ENCODE results near the gene PDE7B.
"Not testable (repeated sequence)": the region's sequence is repeated elsewhere in the genome, so short reads cannot be mapped to it uniquely, and the experiment has no call there.

PDE7B gene

GRCh38 chr6:136129365-136129764, 277.9 kb downstream of the PDE7B start:
- H3K36me3 ChIP-seq (ENCODE audit: control insufficient read depth, insufficient read depth, low read length) = no peaks in the 10 kb centered on the region
- H3K9ac ChIP-seq (ENCODE audit: low read depth, low read length) = no peak overlapping the region
- no peaks in the 10 kb centered on the region for H3K27me3 ChIP-seq (ENCODE audit: control insufficient read depth, insufficient read depth, low read length)
- H3K4me1 ChIP-seq (ENCODE audit: control insufficient read depth, insufficient read depth, low read length) = no peaks in the 10 kb centered on the region
- H3K9me3 ChIP-seq (ENCODE audit: control insufficient read depth, insufficient read depth, low read length) = no peaks in the 10 kb centered on the region
- H3K4me3 ChIP-seq (ENCODE audit: low read depth, low read length) = no peak overlapping the region
- H3K27ac ChIP-seq (ENCODE audit: low read depth, low read length) = no peak overlapping the region

- Histone ChIP-seq H3K9ac (ENCODE audit: low read depth, low read length) (no peak overlapping the region), H3K27ac (ENCODE audit: low read depth, low read length) (no peak overlapping the region), H3K36me3 (ENCODE audit: control insufficient read depth, insufficient read depth, low read length) (no peaks in the 10 kb centered on the region), H3K4me1 (ENCODE audit: control insufficient read depth, insufficient read depth, low read length) (no peaks in the 10 kb centered on the region), H3K9me3 (ENCODE audit: control insufficient read depth, insufficient read depth, low read length) (no peaks in the 10 kb centered on the region), H3K4me3 (ENCODE audit: low read depth, low read length) (no peak overlapping the region), H3K27me3 (ENCODE audit: control insufficient read depth, insufficient read depth, low read length) (no peaks in the 10 kb centered on the region)
Observed at GRCh38 chr6:136134268-136134667, 282.8 kb downstream of the PDE7B start.

- H3K9ac ChIP-seq (ENCODE audit: low read depth, low read length) = no peak overlapping the region
- H3K27me3 ChIP-seq (ENCODE audit: control insufficient read depth, insufficient read depth, low read length) = no peaks in the 10 kb centered on the region
- no peak overlapping the region for H3K4me3 ChIP-seq (ENCODE audit: low read depth, low read length)
- H3K27ac ChIP-seq (ENCODE audit: low read depth, low read length) = no peak overlapping the region
- H3K4me1 ChIP-seq (ENCODE audit: control insufficient read depth, insufficient read depth, low read length) = no peaks in the 10 kb centered on the region
- no peaks in the 10 kb centered on the region for H3K36me3 ChIP-seq (ENCODE audit: control insufficient read depth, insufficient read depth, low read length)
- H3K9me3 ChIP-seq (ENCODE audit: control insufficient read depth, insufficient read depth, low read length) = no peaks in the 10 kb centered on the region
Observed at GRCh38 chr6:136134751-136135150, 283.2 kb downstream of the PDE7B start.

- Histone ChIP-seq H3K9ac (ENCODE audit: low read depth, low read length) (no peak overlapping the region), H3K9me3 (ENCODE audit: control insufficient read depth, insufficient read depth, low read length) (no peaks in the 10 kb centered on the region), H3K27ac (ENCODE audit: low read depth, low read length) (no peak overlapping the region), H3K4me1 (ENCODE audit: control insufficient read depth, insufficient read depth, low read length) (no peaks in the 10 kb centered on the region), H3K27me3 (ENCODE audit: control insufficient read depth, insufficient read depth, low read length) (no peaks in the 10 kb centered on the region), H3K4me3 (ENCODE audit: low read depth, low read length) (no peak overlapping the region), H3K36me3 (ENCODE audit: control insufficient read depth, insufficient read depth, low read length) (no peaks in the 10 kb centered on the region)
Observed at GRCh38 chr6:136136274-136136673, 284.8 kb downstream of the PDE7B start.

GRCh38 chr6:136137008-136137692, 285.6 kb downstream of the PDE7B start:
- H3K27ac ChIP-seq (ENCODE audit: low read depth, low read length) = no peak overlapping the region
- no peaks in the 10 kb centered on the region for H3K36me3 ChIP-seq (ENCODE audit: control insufficient read depth, insufficient read depth, low read length)
- H3K9me3 ChIP-seq (ENCODE audit: control insufficient read depth, insufficient read depth, low read length) = no peaks in the 10 kb centered on the region
- no peaks in the 10 kb centered on the region for H3K27me3 ChIP-seq (ENCODE audit: control insufficient read depth, insufficient read depth, low read length)
- H3K9ac ChIP-seq (ENCODE audit: low read depth, low read length) = no peak overlapping the region
- H3K4me1 ChIP-seq (ENCODE audit: control insufficient read depth, insufficient read depth, low read length) = no peaks in the 10 kb centered on the region
- no peak overlapping the region for H3K4me3 ChIP-seq (ENCODE audit: low read depth, low read length)

GRCh38 chr6:136137739-136138402, 286.4 kb downstream of the PDE7B start:
- Histone ChIP-seq H3K36me3 (ENCODE audit: control insufficient read depth, insufficient read depth, low read length) (no peaks in the 10 kb centered on the region), H3K9ac (ENCODE audit: low read depth, low read length) (no peak overlapping the region), H3K4me1 (ENCODE audit: control insufficient read depth, insufficient read depth, low read length) (no peaks in the 10 kb centered on the region), H3K27ac (ENCODE audit: low read depth, low read length) (no peak overlapping the region), H3K9me3 (ENCODE audit: control insufficient read depth, insufficient read depth, low read length) (no peaks in the 10 kb centered on the region), H3K4me3 (ENCODE audit: low read depth, low read length) (no peak overlapping the region), H3K27me3 (ENCODE audit: control insufficient read depth, insufficient read depth, low read length) (no peaks in the 10 kb centered on the region)

GRCh38 chr6:136139111-136139510, 287.6 kb downstream of the PDE7B start:
- not testable (repeated sequence) for H3K27ac ChIP-seq (ENCODE audit: low read depth, low read length); H3K9ac ChIP-seq (ENCODE audit: low read depth, low read length); H3K36me3 ChIP-seq (ENCODE audit: control insufficient read depth, insufficient read depth, low read length); H3K4me3 ChIP-seq (ENCODE audit: low read depth, low read length); H3K27me3 ChIP-seq (ENCODE audit: control insufficient read depth, insufficient read depth, low read length); H3K4me1 ChIP-seq (ENCODE audit: control insufficient read depth, insufficient read depth, low read length); H3K9me3 ChIP-seq (ENCODE audit: control insufficient read depth, insufficient read depth, low read length)

- no peaks in the 10 kb centered on the region for H3K9me3 ChIP-seq (ENCODE audit: control insufficient read depth, insufficient read depth, low read length)
- H3K36me3 ChIP-seq (ENCODE audit: control insufficient read depth, insufficient read depth, low read length) = no peaks in the 10 kb centered on the region
- no peak overlapping the region for H3K4me3 ChIP-seq (ENCODE audit: low read depth, low read length)
- H3K4me1 ChIP-seq (ENCODE audit: control insufficient read depth, insufficient read depth, low read length) = no peaks in the 10 kb centered on the region
- H3K27me3 ChIP-seq (ENCODE audit: control insufficient read depth, insufficient read depth, low read length) = no peaks in the 10 kb centered on the region
- H3K27ac ChIP-seq (ENCODE audit: low read depth, low read length) = no peak overlapping the region
- no peak overlapping the region for H3K9ac ChIP-seq (ENCODE audit: low read depth, low read length)
Observed at GRCh38 chr6:136144251-136145023, 292.9 kb downstream of the PDE7B start.

- Histone ChIP-seq H3K4me1 (ENCODE audit: control insufficient read depth, insufficient read depth, low read length) (no peaks in the 10 kb centered on the region), H3K4me3 (ENCODE audit: low read depth, low read length) (no peak overlapping the region), H3K27me3 (ENCODE audit: control insufficient read depth, insufficient read depth, low read length) (no peaks in the 10 kb centered on the region), H3K36me3 (ENCODE audit: control insufficient read depth, insufficient read depth, low read length) (no peaks in the 10 kb centered on the region), H3K9me3 (ENCODE audit: control insufficient read depth, insufficient read depth, low read length) (no peaks in the 10 kb centered on the region), H3K9ac (ENCODE audit: low read depth, low read length) (no peak overlapping the region), H3K27ac (ENCODE audit: low read depth, low read length) (no peak overlapping the region)
Observed at GRCh38 chr6:136146130-136146529, 294.6 kb downstream of the PDE7B start.

GRCh38 chr6:136147342-136147741, 295.8 kb downstream of the PDE7B start:
- Histone ChIP-seq H3K27ac (ENCODE audit: low read depth, low read length) (no peak overlapping the region), H3K36me3 (ENCODE audit: control insufficient read depth, insufficient read depth, low read length) (no peaks in the 10 kb centered on the region), H3K4me3 (ENCODE audit: low read depth, low read length) (no peak overlapping the region), H3K27me3 (ENCODE audit: control insufficient read depth, insufficient read depth, low read length) (no peaks in the 10 kb centered on the region), H3K9ac (ENCODE audit: low read depth, low read length) (no peak overlapping the region), H3K9me3 (ENCODE audit: control insufficient read depth, insufficient read depth, low read length) (no peaks in the 10 kb centered on the region), H3K4me1 (ENCODE audit: control insufficient read depth, insufficient read depth, low read length) (no peaks in the 10 kb centered on the region)

- no peaks in the 10 kb centered on the region for H3K36me3 ChIP-seq (ENCODE audit: control insufficient read depth, insufficient read depth, low read length)
- no peak overlapping the region for H3K4me3 ChIP-seq (ENCODE audit: low read depth, low read length)
- no peaks in the 10 kb centered on the region for H3K27me3 ChIP-seq (ENCODE audit: control insufficient read depth, insufficient read depth, low read length)
- H3K27ac ChIP-seq (ENCODE audit: low read depth, low read length) = no peak overlapping the region
- no peaks in the 10 kb centered on the region for H3K4me1 ChIP-seq (ENCODE audit: control insufficient read depth, insufficient read depth, low read length)
- no peaks in the 10 kb centered on the region for H3K9me3 ChIP-seq (ENCODE audit: control insufficient read depth, insufficient read depth, low read length)
- H3K9ac ChIP-seq (ENCODE audit: low read depth, low read length) = no peak overlapping the region
Observed at GRCh38 chr6:136148051-136148450, 296.6 kb downstream of the PDE7B start.

All from HUES48 (cell line).